MM.1S (cell line): ENCODE results near the gene TACO1.

ENCODE experiments used
- EZH2phosphoT487 ChIP-seq: fragments of 300-600 bp; sonication (generic); IDR thresholded peaks from 2 replicates; pipeline ENCODE4 v1.6.1; 2018; ENCODE audit warnings: antibody characterized with exemption, low read length
- TF ChIP-seq, protein P1 (sequence below): fragments of 300-600 bp; sonication (generic); IDR thresholded peaks from 2 replicates; pipeline ENCODE4 v1.5.1; 2016; ENCODE audit warnings: antibody characterized with exemption, low read length, mixed read lengths

DNA sequence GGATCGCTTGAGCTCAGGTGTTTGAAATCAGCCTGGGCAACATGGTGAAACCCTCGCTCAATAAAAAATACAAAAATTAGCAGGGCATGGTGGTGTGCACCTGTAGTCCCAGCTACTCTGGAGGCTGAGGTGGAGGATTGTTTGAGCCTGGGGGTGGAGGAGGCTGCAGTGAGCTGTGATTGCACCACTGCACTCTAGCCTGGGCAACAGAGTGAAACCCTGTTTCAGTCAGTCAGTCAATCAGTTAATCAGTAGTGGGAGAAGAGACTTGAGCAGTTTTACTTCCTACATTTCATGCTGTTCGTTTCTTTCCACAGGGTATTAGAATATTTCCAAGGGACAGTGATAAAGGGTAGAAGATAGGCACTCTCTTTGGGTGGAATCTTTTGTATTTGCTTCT lies 30.4 kb downstream of the TACO1 start:
- TF ChIP-seq, protein P1, sequence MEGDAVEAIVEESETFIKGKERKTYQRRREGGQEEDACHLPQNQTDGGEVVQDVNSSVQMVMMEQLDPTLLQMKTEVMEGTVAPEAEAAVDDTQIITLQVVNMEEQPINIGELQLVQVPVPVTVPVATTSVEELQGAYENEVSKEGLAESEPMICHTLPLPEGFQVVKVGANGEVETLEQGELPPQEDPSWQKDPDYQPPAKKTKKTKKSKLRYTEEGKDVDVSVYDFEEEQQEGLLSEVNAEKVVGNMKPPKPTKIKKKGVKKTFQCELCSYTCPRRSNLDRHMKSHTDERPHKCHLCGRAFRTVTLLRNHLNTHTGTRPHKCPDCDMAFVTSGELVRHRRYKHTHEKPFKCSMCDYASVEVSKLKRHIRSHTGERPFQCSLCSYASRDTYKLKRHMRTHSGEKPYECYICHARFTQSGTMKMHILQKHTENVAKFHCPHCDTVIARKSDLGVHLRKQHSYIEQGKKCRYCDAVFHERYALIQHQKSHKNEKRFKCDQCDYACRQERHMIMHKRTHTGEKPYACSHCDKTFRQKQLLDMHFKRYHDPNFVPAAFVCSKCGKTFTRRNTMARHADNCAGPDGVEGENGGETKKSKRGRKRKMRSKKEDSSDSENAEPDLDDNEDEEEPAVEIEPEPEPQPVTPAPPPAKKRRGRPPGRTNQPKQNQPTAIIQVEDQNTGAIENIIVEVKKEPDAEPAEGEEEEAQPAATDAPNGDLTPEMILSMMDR = no peak
- TF ChIP-seq EZH2phosphoT487 = no peak
